SIG-M5 treated with dmso at 0.1 percent for 504 hours (cell line): ENCODE measurements around the gene IGFBP1.
"Not testable (repeated sequence)": the region's sequence is repeated elsewhere in the genome, so short reads cannot be mapped to it uniquely, and the experiment has no call there.

Source experiments
- DNase-seq: peaks from one replicate; lab custom pipeline; 2025; ENCODE audit not compliant: unreplicated experiment; lab: John Stamatoyannopoulos, UW

IGFBP1 gene

GRCh38 chr7:45930967-45931366 lies 42.7 kb downstream of the IGFBP1 start:
- no peak for DNase-seq

GRCh38 chr7:45937301-45937700 lies 49.0 kb downstream of the IGFBP1 start:
- DNase-seq, result peak; percentile 62

GRCh38 chr7:45937862-45938261 lies 49.6 kb downstream of the IGFBP1 start:
- DNase-seq, result no peak

- no peak for DNase-seq
These were observed 50.5 kb downstream of the IGFBP1 start for GRCh38 chr7:45938626-45939302.

GRCh38 chr7:45939574-45939973 lies 51.3 kb downstream of the IGFBP1 start:
- DNase-seq, result no peak

GRCh38 chr7:45940237-45940781 lies 52.0 kb downstream of the IGFBP1 start:
- DNase-seq, result not testable (repeated sequence)

GRCh38 chr7:45940939-45941338 lies 52.7 kb downstream of the IGFBP1 start:
- DNase-seq, result no peak
